Progenitor cell of endocrine pancreas (in vitro differentiated cells): Measurements from ENCODE around the gene PLA2G2E. TPM values are rescaled to one million over a fixed set of nuclear protein-coding genes. Genes with fewer than 3 reads are reported as not detected.
A peak's percentile ranks its signal among the peaks of the same experiment; 100 is the strongest.

ENCODE experiments used
- DNase-seq: peaks from one replicate; pipeline ENCODE4 v3.0.0; 2021; ENCODE audit warnings: low spot score; ENCODE audit not compliant: unreplicated experiment
- H3K27ac Mint-ChIP-seq: 2 replicates; pipeline ENCODE4 v1.8.0; 2021; ENCODE audit warnings: mild to moderate bottlenecking, moderate library complexity, mixed read lengths
- H3K27me3 Mint-ChIP-seq: 2 replicates; pipeline ENCODE4 v1.8.0; 2021; ENCODE audit warnings: mixed read lengths
- H3K36me3 Mint-ChIP-seq: 2 replicates; pipeline ENCODE4 v1.8.0; 2022; ENCODE audit warnings: mixed read lengths; ENCODE audit not compliant: insufficient read depth
- H3K4me1 Mint-ChIP-seq: 2 replicates; pipeline ENCODE4 v1.8.0; 2021; ENCODE audit warnings: low read depth, mixed read lengths
- H3K4me3 Mint-ChIP-seq: 2 replicates; pipeline ENCODE4 v1.8.0; 2021; ENCODE audit warnings: low read depth, mild to moderate bottlenecking, moderate library complexity, mixed read lengths
- H3K9me3 Mint-ChIP-seq: 2 replicates; pipeline ENCODE4 v1.8.0; 2021; ENCODE audit warnings: low read depth, mixed read lengths
- CTCF ChIP-seq: fragments of 200-600 bp; sonication (generic); IDR thresholded peaks from one replicate; pipeline ENCODE4 v1.5.0; 2021; ENCODE audit warnings: antibody characterized with exemption, mild to moderate bottlenecking; ENCODE audit not compliant: unreplicated experiment
- total RNA-seq: library from RNA; stranded (reverse); gene quantifications from 2 replicates; pipeline ENCODE4 v1.2.1, GENCODE V29; 2021

PLA2G2E gene
- total RNA-seq, 1 donor from 2014 or later: not detected

- H3K4me1 Mint-ChIP-seq: no peaks in the 10 kb centered on the region
- no peaks in the 10 kb centered on the region for H3K9me3 Mint-ChIP-seq
- no peak for DNase-seq
- TF ChIP-seq CTCF: peak; percentile 10
- H3K36me3 Mint-ChIP-seq: no peaks in the 10 kb centered on the region
- H3K4me3 Mint-ChIP-seq: no peak overlapping the region
- H3K27ac Mint-ChIP-seq: no peak overlapping the region
- H3K27me3 Mint-ChIP-seq: peaks cover 10% of the 10 kb centered on the region
Measured at GRCh38 chr1:19872190-19872589, 51.2 kb downstream of the PLA2G2E start.

Other genes with a start within 250 kb of the PLA2G2E start
- 16.4 and 18.6 TPM in 2 replicates for gene TMCO4, start 123.7 kb downstream of the PLA2G2E start, total RNA-seq
- gene RNF186, start 108.3 kb downstream of the PLA2G2E start, total RNA-seq: 0.24 TPM in 1 of 2 replicates, not detected in the other
- 19.0 and 19.9 TPM in 2 replicates for gene OTUD3, start 41.2 kb downstream of the PLA2G2E start, total RNA-seq
- gene PLA2G2A, start 56.0 kb upstream of the PLA2G2E start, total RNA-seq: 2.0 and 2.4 TPM in 2 replicates
- not detected in 2 replicates for gene PLA2G5, start 146.6 kb upstream of the PLA2G2E start, total RNA-seq
- not detected in 2 replicates for gene PLA2G2D, start 195.9 kb upstream of the PLA2G2E start, total RNA-seq
- not detected in 2 replicates for gene PLA2G2F, start 215.7 kb upstream of the PLA2G2E start, total RNA-seq